Keratinocyte (primary cell): ENCODE results near the gene DHCR7. TPM values are rescaled to one million over a fixed set of nuclear protein-coding genes. Genes with fewer than 3 reads are reported as not detected.

Experiments used
- DNase-seq: peaks from one replicate; pipeline ENCODE4 v3.0.0-alpha.2; 2011; ENCODE audit warnings: low read depth, missing footprints, low spot score
- FAIRE-seq: peaks from 2 replicates; lab custom pipeline; 2011; peaks lifted over from hg19 to GRCh38; lab: Jason Lieb, UNC
- H2AFZ ChIP-seq: 2 replicates; pipeline ENCODE4 v1.6.0; 2012; ENCODE audit warnings: low read length, control low read depth, inconsistent platforms; ENCODE audit not compliant: control insufficient read depth
- H3K27ac ChIP-seq: 2 replicates; pipeline ENCODE4 v1.5.1; 2011; ENCODE audit warnings: low read length; ENCODE audit not compliant: control insufficient read depth, insufficient read depth
- H3K27me3 ChIP-seq: 3 replicates; pipeline ENCODE4 v1.6.0; 2011; ENCODE audit warnings: low read length; ENCODE audit not compliant: control insufficient read depth, insufficient read depth; ENCODE audit errors: extremely low read depth
- H3K36me3 ChIP-seq, 2 experiments: 2 replicates in 1 of 2; 3 replicates in 1 of 2; pipeline ENCODE4 v1.5.1; 2011; ENCODE audit warnings: low read length in 2 of 2, mild to moderate bottlenecking in 1 of 2; ENCODE audit not compliant: control insufficient read depth in 2 of 2, insufficient read depth in 2 of 2; ENCODE audit errors: extremely low read depth in 1 of 2
- H3K4me1 ChIP-seq: 3 replicates; pipeline ENCODE4 v1.5.1; 2011; ENCODE audit warnings: low read length; ENCODE audit not compliant: control insufficient read depth, insufficient read depth; ENCODE audit errors: extremely low read depth
- H3K4me2 ChIP-seq: 3 replicates; pipeline ENCODE4 v1.6.0; 2011; ENCODE audit warnings: low read depth, low read length; ENCODE audit not compliant: control insufficient read depth, insufficient read depth; ENCODE audit errors: extremely low read depth
- H3K4me3 ChIP-seq, 3 experiments: fragments of 200-600 bp in 1 of 3; sonication (generic) in 1 of 3; 2 replicates in 2 of 3; 3 replicates in 1 of 3; pipeline ENCODE4 v1.5.1; 2011 to 2016; ENCODE audit warnings: low read length in 3 of 3, mild to moderate bottlenecking in 3 of 3, control low read depth in 2 of 3, inconsistent platforms in 1 of 3, low read depth in 1 of 3, mixed read lengths in 1 of 3, mixed run types in 1 of 3, moderate library complexity in 1 of 3; ENCODE audit not compliant: control insufficient read depth in 2 of 3, insufficient read depth in 2 of 3; ENCODE audit errors: extremely low read depth in 1 of 3
- H3K79me2 ChIP-seq: 2 replicates; pipeline ENCODE4 v1.6.0; 2012; ENCODE audit warnings: low read length; ENCODE audit not compliant: control insufficient read depth, insufficient read depth
- H3K9ac ChIP-seq: 3 replicates; pipeline ENCODE4 v1.6.0; 2011; ENCODE audit warnings: low read length; ENCODE audit not compliant: control insufficient read depth, insufficient read depth; ENCODE audit errors: extremely low read depth
- H3K9me1 ChIP-seq: 3 replicates; pipeline ENCODE4 v1.6.0; 2011; ENCODE audit warnings: low read length; ENCODE audit not compliant: control insufficient read depth, insufficient read depth; ENCODE audit errors: extremely low read depth
- H3K9me3 ChIP-seq: 2 replicates; pipeline ENCODE4 v1.5.1; 2012; ENCODE audit warnings: low read depth, low read length; ENCODE audit not compliant: control insufficient read depth
- H4K20me1 ChIP-seq: 3 replicates; pipeline ENCODE4 v1.6.0; 2011; ENCODE audit warnings: low read length; ENCODE audit not compliant: control insufficient read depth, insufficient read depth; ENCODE audit errors: extremely low read depth
- EZH2 ChIP-seq: IDR thresholded peaks from one replicate; pipeline ENCODE4 v1.6.1; 2012; ENCODE audit warnings: inconsistent platforms, mild to moderate bottlenecking, low read length, moderate library complexity
- dilution Hi-C: fragments of 300-500 bp; cut with MboI; formaldehyde crosslinking; loops from one replicate; pipeline ENCODE4 v1.7.0; 2020; ENCODE audit warnings: low sequenced_read_pairs; ENCODE audit not compliant: extremely low pct_ligation_motif_present
- polyA plus RNA-seq, 5 experiments: library from polyadenylated mRNA; depleted of rRNA in 3 of 5; stranded (reverse) in 3 of 5; stranded (forward) in 1 of 5; unstranded in 1 of 5; fragments of >200 nt; gene quantifications; 1 replicate in 1 of 5; 2 replicates in 3 of 5; 3 replicates in 1 of 5; pipeline versions ENCODE4 v1.2.1 to v1.2.3, GENCODE V29; 2011 to 2012; ENCODE audit warnings: missing spikeins in 2 of 5, low read depth in 1 of 5, low replicate concordance in 1 of 5
- TF ChIP-seq, protein P1 (sequence below), 3 experiments: IDR thresholded peaks in 1 of 3; conservative IDR thresholded peaks in 1 of 3; optimal IDR thresholded peaks in 1 of 3; 2 replicates in 2 of 3; 3 replicates in 1 of 3; pipeline versions ENCODE3 to v1.5.1; 2011; ENCODE audit warnings: low read length in 3 of 3, mild to moderate bottlenecking in 3 of 3, moderate library complexity in 2 of 3, control low read depth in 1 of 3, inconsistent platforms in 1 of 3; ENCODE audit not compliant: insufficient read depth in 2 of 3; ENCODE audit errors: extremely low read depth in 1 of 3

Gene DHCR7
- polyA plus RNA-seq, 1 donor (not counting 4 experiments of a cell fraction or from before 2014, with no cell fraction given): 143 TPM

DNA sequence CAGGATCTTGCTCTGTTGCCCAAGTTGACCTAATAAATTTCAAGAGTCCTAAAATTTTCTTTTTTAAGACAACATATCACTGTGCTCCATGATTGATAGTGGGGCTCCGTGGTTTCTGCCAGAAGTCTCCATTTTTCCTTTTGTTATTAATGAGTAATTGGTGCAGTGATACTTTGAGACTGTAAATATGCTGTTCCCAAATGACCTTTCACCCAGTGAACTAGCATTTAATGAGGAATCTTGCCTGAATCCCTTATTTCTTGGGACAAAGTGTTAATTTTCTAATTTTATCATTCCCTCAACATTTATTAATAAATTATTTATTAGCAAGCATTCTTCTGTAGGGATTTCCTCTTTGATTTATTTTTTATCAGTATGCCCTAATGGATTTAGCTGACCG, 2.3 kb upstream of the DHCR7 start:
- H2AFZ ChIP-seq: no peak overlapping the region
- H3K27me3 ChIP-seq: no peaks in the 10 kb centered on the region
- DNase-seq (no peak), FAIRE-seq (no peak)
- peaks cover 49% of the 10 kb centered on the region for H3K4me1 ChIP-seq
- H3K9me3 ChIP-seq: no peaks in the 10 kb centered on the region
- no peak overlapping the region for H3K9ac ChIP-seq
- H4K20me1 ChIP-seq: peaks cover 5% of the 10 kb centered on the region
- H3K4me2 ChIP-seq: peak overlapping the region; percentile 8
- dilution Hi-C loops: no loop called here
- peaks cover 2% of the 10 kb centered on the region for H3K9me1 ChIP-seq
- peaks cover 9 to 20% of the 10 kb centered on the region in 2 experiments for H3K36me3 ChIP-seq
- H3K4me3 ChIP-seq: no peak overlapping the region
- peaks cover 46% of the 10 kb centered on the region for H3K79me2 ChIP-seq
- no peak for TF ChIP-seq EZH2
- TF ChIP-seq, protein P1, sequence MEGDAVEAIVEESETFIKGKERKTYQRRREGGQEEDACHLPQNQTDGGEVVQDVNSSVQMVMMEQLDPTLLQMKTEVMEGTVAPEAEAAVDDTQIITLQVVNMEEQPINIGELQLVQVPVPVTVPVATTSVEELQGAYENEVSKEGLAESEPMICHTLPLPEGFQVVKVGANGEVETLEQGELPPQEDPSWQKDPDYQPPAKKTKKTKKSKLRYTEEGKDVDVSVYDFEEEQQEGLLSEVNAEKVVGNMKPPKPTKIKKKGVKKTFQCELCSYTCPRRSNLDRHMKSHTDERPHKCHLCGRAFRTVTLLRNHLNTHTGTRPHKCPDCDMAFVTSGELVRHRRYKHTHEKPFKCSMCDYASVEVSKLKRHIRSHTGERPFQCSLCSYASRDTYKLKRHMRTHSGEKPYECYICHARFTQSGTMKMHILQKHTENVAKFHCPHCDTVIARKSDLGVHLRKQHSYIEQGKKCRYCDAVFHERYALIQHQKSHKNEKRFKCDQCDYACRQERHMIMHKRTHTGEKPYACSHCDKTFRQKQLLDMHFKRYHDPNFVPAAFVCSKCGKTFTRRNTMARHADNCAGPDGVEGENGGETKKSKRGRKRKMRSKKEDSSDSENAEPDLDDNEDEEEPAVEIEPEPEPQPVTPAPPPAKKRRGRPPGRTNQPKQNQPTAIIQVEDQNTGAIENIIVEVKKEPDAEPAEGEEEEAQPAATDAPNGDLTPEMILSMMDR (optimal IDR thresholded peaks at IDR 0.05 in 1 of 3, IDR thresholded peaks at IDR 0.05 in 1 of 3, conservative IDR thresholded peaks at IDR 0.05 in 1 of 3; ENCODE audit: extremely low read depth in 1 of 3, insufficient read depth in 2 of 3, low read length in 3 of 3): no peak
- no peak overlapping the region for H3K27ac ChIP-seq

DNA sequence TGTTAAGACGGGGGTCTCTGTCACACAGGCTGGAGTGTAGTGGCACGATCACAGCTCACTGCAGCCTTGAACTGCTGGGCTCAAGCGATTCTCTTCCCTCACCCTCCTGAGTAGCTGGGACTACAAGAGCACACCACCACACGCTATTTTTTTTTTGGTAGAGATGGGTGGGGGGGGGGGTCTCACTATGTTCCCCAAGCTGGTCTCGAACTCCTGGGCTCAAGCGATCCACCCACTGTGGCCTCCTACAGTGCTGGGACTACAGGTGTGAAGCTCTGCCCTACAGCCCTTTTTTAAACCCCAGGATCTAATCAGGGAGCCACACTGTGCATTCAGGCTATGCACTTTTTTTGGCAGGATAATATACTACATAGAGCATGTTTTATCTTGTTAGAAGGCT, 1.4 kb upstream of the DHCR7 start:
- Histone ChIP-seq H3K9me3 (no peaks in the 10 kb centered on the region), H3K9ac (peak overlapping the region; percentile 89), H3K4me1 (peaks cover 52% of the 10 kb centered on the region)

More for the DNA sequence above, 1.4 kb upstream of the DHCR7 start:
- dilution Hi-C loops: no loop called here
- Histone ChIP-seq H3K36me3 (peaks cover 12 to 23% of the 10 kb centered on the region in 2 experiments), H3K79me2 (peaks cover 53% of the 10 kb centered on the region), H3K27ac (no peak overlapping the region), H3K9me1 (peaks cover 4% of the 10 kb centered on the region), H3K27me3 (no peaks in the 10 kb centered on the region), H3K4me2 (peak overlapping the region; percentile 95), H4K20me1 (peaks cover 11% of the 10 kb centered on the region), H2AFZ (no peak overlapping the region), H3K4me3 (peak overlapping the region; percentile 91 to 98 (median 92))
- TF ChIP-seq EZH2: no peak
- TF ChIP-seq, protein P1 (optimal IDR thresholded peaks at IDR 0.05 in 1 of 3, IDR thresholded peaks at IDR 0.05 in 1 of 3, conservative IDR thresholded peaks at IDR 0.05 in 1 of 3; ENCODE audit: extremely low read depth in 1 of 3, insufficient read depth in 2 of 3, low read length in 3 of 3): no peak
- DNase-seq (no peak), FAIRE-seq (no peak)
